Measurements from ENCODE around the gene PPP1R12C.
"Not testable (repeated sequence)": the region's sequence is repeated elsewhere in the genome, so short reads cannot be mapped to it uniquely, and the experiment has no call there.

The PPP1R12C gene

GRCh38 chr19:55112246-55112776, 5.1 kb downstream of the PPP1R12C start:
- no peak for DNase-seq (ENCODE audit: low read depth in 2 of 2)

GRCh38 chr19:55111238-55111831, 6.1 kb downstream of the PPP1R12C start:
- no peak for DNase-seq (ENCODE audit: low read depth in 2 of 2)

GRCh38 chr19:55109527-55110291, 7.7 kb downstream of the PPP1R12C start:
- DNase-seq (ENCODE audit: low read depth in 2 of 2), result no peak

- not testable (repeated sequence) for DNase-seq (ENCODE audit: low read depth in 2 of 2)
These were observed 10.2 kb downstream of the PPP1R12C start for GRCh38 chr19:55107252-55107651.

GRCh38 chr19:55106591-55106990, 10.8 kb downstream of the PPP1R12C start:
- DNase-seq (ENCODE audit: low read depth in 2 of 2), result no peak

- DNase-seq (ENCODE audit: low read depth in 2 of 2), result no peak
These were observed 12.2 kb downstream of the PPP1R12C start for GRCh38 chr19:55105237-55105636.

- DNase-seq (ENCODE audit: low read depth in 2 of 2), result no peak
These were observed 14.2 kb downstream of the PPP1R12C start for GRCh38 chr19:55103190-55103589.

- no peak for DNase-seq (ENCODE audit: low read depth in 2 of 2)
These were observed 16.2 kb downstream of the PPP1R12C start for GRCh38 chr19:55101261-55101660.

- DNase-seq (ENCODE audit: low read depth in 2 of 2), result no peak
These were observed 17.6 kb downstream of the PPP1R12C start for GRCh38 chr19:55099557-55100506.

- DNase-seq (ENCODE audit: low read depth in 2 of 2), result no peak
These were observed 18.5 kb downstream of the PPP1R12C start for GRCh38 chr19:55098716-55099556.

GRCh38 chr19:55097864-55098715, 19.3 kb downstream of the PPP1R12C start:
- DNase-seq (ENCODE audit: low read depth in 2 of 2), result no peak

GRCh38 chr19:55096061-55096701, 21.3 kb downstream of the PPP1R12C start:
- DNase-seq (ENCODE audit: low read depth in 2 of 2), result no peak

- DNase-seq (ENCODE audit: low read depth in 2 of 2), result no peak
These were observed 22.0 kb downstream of the PPP1R12C start for GRCh38 chr19:55095260-55096060.

- DNase-seq (ENCODE audit: low read depth in 2 of 2), result no peak
These were observed 22.8 kb downstream of the PPP1R12C start for GRCh38 chr19:55094456-55095259.

GRCh38 chr19:55092423-55093318, 24.8 kb downstream of the PPP1R12C start:
- no peak for DNase-seq (ENCODE audit: low read depth in 2 of 2)

GRCh38 chr19:55091955-55092354, 25.5 kb downstream of the PPP1R12C start:
- DNase-seq (ENCODE audit: low read depth in 2 of 2), result no peak

Data from activated CD4-positive, alpha-beta T cell treated with anti-CD3 and anti-CD28 coated beads for 24 hours (primary cell).